GM12891 (cell line): ENCODE results near the gene XPO5.

Experiments used
- POLR2A ChIP-seq: IDR thresholded peaks from 2 replicates; pipeline ENCODE4 v1.6.1; 2011; ENCODE audit warnings: low read depth, low read length, control low read depth
- POLR2AphosphoS5 ChIP-seq: IDR thresholded peaks from 2 replicates; pipeline ENCODE4 v1.6.1; 2011; ENCODE audit warnings: low read depth, low read length, control low read depth

- TF ChIP-seq POLR2A (no peak), POLR2AphosphoS5 (no peak)
Observed at GRCh38 chr6:43475516-43475915, 100.3 kb downstream of the XPO5 start.
